OCI-LY3 (cell line): Measurements from ENCODE around the gene PLD3.

Source experiments
- EZH2phosphoT487 ChIP-seq: fragments of 200-600 bp; shearing (Covaris generic); IDR thresholded peaks from 2 replicates; pipeline ENCODE4 v1.6.1; 2018; ENCODE audit warnings: antibody characterized with exemption, mixed run types, low read depth
- TF ChIP-seq, protein P1 (sequence below): fragments of 200-600, 300-600 bp; sonication (generic); IDR thresholded peaks from 2 replicates; pipeline ENCODE4 v1.5.1; 2014; ENCODE audit warnings: antibody characterized with exemption, low read length, low read depth

DNA sequence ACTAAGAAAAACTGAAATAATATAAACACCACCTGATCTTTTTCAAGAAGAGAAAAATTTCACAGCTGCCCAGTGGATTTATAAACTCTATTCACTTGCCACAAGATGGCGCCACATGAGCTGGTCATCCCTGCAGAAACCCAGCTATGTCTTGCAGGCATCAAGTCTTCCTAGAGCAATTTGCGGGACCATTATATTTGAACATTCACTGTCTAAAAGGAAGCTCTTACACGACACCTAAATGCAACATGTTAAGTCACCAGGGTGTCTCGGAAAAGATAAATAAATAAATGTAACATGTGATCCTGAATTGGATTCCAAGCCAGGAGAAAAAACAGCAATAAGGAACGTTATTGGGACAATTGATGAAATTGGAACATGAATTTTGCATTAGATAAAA is 43.1 kb upstream of the PLD3 start:
- no peak for TF ChIP-seq EZH2phosphoT487
- TF ChIP-seq, protein P1, sequence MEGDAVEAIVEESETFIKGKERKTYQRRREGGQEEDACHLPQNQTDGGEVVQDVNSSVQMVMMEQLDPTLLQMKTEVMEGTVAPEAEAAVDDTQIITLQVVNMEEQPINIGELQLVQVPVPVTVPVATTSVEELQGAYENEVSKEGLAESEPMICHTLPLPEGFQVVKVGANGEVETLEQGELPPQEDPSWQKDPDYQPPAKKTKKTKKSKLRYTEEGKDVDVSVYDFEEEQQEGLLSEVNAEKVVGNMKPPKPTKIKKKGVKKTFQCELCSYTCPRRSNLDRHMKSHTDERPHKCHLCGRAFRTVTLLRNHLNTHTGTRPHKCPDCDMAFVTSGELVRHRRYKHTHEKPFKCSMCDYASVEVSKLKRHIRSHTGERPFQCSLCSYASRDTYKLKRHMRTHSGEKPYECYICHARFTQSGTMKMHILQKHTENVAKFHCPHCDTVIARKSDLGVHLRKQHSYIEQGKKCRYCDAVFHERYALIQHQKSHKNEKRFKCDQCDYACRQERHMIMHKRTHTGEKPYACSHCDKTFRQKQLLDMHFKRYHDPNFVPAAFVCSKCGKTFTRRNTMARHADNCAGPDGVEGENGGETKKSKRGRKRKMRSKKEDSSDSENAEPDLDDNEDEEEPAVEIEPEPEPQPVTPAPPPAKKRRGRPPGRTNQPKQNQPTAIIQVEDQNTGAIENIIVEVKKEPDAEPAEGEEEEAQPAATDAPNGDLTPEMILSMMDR: peak; percentile 95
